GM19025 (cell line): ENCODE results near the gene PPP1R9B.

Experiments used
- ATAC-seq: cut with Tn5 transposase; IDR thresholded peaks from one replicate; pipeline ENCODE4 v1.9.1; 2021; ENCODE audit warnings: mild to moderate bottlenecking, low read depth, moderate library complexity; ENCODE audit not compliant: unreplicated experiment

The PPP1R9B gene

DNA sequence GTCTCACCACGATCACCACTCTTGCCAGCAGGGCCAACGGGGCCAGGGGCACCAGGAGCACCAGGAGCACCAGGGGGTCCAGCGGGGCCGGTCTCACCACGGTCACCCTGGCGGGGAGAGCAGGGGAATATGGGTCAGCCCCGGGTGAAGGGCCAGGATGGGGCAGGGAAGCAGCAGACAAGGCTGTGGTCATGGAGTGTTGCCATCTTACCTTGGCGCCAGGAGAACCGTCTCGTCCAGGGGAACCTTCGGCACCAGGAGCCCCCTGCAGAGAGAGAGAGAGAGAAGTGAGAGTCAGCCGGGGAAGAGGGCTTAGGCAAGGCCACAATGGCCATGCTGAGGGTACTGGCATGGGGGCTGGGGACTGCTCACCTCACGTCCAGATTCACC lies 38.0 kb upstream of the PPP1R9B start:
- no peak for ATAC-seq

DNA sequence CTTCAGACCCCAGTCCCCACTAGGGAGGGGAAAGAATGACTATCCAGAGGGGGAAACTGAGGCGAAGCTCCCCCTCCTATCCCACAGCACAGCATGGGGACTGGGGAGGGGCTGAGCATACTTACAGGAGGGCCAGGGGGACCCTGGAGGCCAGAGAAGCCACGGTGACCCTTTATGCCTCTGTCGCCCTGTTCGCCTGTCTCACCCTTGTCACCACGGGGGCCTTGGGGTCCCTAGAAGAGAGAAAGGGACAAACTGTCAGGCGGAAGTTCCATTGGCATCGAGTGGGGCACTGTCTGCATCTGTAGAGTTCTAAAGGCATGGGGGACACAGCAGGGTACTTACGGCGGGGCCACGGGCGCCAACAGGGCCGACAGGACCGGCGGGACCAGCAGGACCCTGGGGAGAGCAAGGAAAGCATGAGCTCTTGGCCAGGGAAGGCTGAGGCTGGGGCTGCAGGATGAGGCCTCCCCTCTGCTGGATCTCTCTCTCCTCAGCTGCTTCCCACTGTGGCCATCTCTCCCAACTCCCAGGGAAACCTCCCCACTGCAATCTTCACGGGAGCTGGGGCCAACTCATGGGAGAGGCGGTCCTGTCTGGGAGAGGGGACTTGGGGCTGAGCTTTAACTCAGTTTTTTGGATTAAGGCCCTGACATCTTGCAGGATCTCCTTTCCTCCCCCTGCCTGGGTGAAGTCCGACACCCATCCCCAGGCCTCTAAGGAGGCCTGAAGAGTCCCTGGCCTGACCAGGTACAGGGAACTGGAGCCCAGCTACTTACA lies 37.5 kb upstream of the PPP1R9B start:
- no peak for ATAC-seq

DNA sequence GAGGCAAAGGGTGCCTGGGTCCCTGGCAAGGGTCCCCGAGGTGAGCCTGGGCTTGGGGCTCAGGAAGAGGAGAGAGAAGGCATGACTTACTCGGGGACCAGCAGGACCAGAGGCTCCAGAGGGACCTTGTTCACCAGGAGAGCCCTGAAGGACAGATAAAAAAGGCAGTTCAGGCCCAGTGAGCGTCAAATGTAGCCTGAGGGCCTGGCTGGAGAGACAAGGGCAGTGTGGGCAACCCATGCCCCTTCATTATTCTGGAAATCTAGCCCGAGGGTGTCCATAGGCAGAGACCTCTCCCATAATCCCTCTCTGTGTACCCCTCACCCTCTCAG lies 36.9 kb upstream of the PPP1R9B start:
- no peak for ATAC-seq

DNA sequence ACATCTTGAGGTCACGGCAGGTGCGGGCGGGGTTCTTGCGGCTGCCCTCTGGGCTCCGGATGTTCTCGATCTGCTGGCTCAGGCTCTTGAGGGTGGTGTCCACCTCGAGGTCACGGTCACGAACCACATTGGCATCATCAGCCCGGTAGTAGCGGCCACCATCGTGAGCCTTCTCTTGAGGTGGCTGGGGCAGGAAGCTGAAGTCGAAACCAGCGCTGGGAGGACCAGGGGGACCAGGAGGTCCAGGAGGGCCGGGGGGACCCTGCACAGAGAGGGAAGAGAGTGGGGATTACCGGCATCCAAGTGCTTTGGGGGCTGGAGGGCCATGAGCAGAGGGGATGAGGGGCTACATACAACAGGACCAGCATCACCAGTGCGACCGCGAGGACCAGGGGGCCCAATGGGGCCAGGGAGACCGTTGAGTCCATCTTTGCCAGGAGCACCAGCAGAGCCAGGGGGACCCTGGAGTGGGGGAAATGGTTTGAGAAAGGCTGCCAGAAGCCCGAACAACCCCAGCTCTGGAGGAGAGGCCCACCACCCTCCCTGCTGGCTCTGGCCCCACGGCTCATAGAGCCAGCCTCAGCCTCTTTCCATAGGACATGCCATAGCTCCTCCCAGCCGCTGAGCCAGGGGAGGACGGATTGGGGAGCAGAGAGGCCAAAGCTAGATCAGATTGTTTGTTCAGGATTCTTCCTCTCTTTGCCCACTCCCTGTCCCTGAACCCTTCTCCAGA lies 36.4 kb upstream of the PPP1R9B start:
- no peak for ATAC-seq

DNA sequence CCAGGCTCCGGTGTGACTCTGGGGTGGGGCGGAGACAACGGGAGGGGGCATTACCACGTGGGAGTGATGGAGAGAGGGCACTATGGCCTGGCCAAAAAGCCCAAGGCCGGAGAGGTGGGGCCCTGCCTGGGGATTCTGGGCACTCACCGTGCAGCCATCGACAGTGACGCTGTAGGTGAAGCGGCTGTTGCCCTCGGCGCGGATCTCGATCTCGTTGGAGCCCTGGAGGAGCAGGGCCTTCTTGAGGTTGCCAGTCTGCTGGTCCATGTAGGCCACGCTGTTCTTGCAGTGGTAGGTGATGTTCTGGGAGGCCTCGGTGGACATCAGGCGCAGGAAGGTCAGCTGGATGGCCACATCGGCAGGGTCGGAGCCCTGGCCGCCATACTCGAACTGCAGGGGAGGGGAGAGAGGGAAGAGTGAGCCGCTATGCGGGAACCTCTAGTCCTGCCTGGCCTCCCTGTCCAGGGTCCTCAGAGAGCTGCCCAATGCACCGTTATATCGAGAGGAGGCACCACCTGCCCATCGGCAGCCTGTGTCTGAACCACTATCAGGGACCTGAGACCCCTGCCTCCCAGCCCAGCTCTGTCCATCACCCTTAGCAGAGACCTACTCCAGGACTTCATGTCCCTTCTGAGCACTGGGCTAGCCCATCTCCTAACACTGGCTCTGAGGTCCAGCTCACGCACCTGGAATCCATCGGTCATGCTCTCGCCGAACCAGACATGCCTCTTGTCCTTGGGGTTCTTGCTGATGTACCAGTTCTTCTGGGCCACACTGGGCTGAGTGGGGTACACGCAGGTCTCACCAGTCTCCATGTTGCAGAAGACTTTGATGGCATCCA lies 35.4 kb upstream of the PPP1R9B start:
- ATAC-seq = no peak

DNA sequence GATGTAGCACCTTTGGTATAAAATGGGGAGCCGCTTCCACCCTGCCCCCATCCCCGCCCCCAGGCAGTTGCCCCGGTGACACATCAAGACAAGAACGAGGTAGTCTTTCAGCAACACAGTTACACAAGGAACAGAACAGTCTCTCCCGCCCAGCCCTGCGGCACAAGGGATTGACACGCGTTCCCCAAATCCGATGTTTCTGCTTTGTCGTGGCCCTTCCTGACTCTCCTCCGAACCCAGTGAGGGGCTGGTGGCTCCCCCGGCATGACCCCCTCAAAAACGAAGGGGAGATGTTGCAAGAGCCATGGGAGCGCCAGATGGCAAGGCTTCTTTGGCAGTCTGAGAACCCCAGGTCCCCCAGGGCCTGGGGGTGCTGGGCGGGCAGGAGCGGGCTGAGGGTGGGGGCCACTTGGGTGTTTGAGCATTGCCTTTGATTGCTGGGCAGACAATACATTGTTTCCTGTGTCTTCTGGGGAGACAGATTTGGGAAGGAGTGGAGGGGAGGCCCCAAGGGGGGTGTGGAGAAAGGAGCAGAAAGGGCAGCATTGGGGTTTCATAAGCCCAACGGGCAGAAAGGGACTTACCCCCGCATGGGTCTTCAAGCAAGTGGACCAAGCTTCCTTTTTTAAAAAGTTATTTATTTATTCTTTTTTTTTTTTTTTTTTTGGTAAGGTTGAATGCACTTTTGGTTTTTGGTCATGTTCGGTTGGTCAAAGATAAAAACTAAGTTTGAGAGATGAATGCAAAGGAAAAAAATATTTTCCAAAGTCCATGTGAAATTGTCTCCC lies 34.3 kb upstream of the PPP1R9B start:
- ATAC-seq = no peak

DNA sequence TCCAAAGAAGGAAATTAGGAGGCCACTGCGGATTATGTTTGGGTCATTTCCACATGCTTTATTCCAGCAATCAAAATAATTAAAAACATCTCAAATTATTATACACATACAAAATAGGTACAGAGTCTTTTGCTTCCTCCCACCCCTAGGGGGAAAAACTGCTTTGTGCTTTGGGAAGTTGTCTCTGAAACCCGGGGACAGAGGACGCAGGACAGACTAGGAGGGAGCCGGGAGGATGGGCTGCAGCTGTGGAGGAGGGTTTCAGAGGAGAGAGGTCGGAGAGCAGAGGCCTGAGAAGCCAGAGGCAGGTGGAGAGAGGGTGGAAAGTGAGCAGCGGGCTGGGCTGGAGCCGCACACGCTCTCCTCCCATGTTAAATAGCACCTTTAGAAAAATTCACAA lies 33.6 kb upstream of the PPP1R9B start:
- no peak for ATAC-seq

DNA sequence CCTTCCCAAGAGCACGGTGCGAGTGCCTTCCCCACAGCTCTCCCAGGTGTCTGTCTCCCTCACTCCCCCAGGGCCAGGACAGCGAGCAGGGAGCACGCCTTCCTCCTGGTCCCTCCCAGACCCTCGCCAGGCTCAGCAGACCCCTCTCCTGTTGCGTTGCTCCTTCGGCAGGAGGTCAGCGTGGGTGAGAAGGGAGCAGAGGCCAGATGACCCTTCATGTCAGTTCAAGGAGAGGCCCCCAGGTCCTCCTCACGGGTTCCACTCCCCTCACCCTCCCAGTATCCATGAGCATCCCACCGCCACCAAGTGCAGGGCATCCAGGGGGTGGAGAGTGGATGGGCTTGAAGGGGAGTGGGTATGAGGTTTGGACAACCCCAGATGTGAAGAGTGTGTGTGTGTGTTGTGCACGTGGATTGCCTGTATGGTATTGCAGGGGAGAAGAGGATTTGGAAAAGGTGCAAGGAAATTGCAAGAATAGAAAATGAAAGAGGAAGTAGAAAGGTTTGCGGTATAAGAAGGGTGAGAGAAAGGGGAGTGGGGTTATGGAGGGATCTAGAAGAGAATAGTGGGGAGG lies 33.0 kb upstream of the PPP1R9B start:
- no peak for ATAC-seq

DNA sequence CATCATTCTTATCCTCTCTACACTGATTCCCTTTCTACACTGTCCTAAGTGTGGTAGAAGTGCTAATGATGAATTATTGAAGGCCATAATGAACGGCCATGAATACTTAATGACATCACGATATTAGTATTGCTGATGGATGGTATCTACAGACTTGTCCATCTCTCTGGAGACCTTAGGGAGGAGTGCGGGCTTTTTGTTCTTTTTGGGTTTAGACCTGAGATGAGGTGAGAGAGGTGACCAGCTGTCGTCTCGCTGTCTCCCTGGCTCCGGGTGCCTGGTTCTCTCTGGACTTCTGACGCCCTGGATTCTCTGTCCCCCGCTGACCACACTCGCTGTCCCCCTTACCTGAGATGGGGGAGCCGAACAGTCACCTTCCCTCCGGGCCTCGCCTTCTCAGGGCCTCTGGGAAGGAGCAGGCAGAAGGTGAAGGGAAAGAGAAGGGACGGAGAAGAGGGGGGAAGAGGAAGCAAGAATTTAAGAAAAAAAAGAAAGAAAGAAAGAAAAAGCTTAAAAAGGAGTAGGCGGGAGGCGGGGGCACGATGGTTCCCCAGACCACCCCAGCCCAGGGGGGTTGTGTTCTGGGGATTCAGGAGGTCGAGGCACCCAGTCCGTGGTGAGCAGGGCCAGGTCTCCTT lies 32.4 kb upstream of the PPP1R9B start:
- ATAC-seq = no peak

DNA sequence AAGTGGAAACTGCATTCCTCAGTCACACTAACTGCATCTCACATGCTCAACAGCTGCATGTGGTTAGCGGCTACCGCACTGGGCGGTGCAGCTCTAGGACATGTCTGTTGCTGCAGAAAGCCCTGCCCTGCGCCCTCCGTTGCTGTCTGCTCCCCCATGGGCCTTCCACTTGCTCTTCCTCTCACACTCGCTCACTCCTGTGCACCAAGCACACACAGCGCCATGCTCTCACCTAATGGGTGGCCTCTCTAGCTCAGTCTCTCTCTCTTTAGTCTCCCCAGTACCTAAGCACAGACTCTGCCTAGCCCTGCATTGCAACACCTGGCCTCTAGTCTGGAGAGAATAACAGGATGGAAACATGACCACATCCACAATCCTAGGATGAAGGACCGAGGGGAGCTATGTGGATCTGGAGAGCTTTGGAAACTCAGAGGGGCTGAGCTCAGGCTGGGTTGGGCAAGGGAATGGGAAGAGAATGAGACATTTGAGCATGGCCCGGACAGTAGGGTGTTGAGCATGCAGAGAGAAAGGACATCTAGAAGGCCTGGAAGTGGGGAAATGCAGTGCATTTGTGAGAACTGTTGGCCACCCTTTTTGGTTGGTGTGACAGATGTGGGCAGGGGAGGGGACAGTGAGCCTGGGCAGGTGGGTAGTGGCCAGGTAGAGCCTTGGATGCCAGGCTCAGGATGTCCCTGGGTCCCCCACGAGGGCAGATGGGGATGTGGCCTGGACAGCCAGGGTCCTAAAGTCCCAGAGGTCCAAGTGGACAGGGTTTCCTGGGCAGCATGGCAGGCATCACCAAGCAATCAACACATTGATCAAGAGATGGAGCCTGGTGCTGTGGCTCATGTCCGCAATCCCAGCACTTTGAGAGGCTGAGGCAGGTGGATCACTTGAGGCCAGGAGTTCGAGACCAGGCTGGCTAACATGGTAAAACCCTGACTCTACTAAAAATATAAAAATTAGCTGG lies 31.4 kb upstream of the PPP1R9B start:
- ATAC-seq = no peak

DNA sequence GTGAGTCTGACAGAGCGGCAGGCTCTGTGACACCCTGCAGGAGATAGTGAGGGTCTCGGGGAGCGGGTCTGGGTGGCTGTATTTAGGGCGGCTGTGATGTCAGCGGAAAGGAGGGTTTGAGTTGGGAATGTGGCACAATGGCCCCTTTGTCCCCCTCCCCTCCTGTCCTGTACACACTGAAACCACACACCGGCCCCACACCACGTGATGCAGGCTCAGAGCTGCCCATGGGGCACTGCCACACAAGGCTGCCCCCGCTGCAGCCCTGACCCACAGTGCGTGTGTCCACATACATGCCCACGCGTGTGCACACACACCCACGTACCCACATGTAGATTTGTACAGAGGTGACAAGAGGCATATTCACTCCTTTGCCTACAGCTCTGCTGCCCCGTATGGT lies 30.7 kb upstream of the PPP1R9B start:
- no peak for ATAC-seq

DNA sequence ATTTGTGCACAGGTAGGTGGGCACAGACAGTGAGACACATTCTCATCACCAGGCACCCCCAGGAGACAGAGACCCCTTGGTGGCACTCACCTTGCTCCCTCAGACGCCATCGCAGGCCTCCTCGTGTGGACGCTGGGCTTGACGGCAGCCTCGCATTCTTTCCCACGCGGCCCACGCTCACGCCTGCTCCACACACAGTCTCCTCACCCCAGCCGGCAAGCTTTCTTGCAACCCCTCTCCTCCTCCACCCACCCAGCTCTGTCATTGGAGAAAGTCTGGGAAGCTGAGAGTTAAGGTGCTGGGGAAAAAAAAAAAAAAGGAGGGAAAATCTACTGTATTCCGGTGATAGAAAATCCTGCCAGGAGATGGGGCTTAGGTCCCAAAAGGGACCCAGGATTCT lies 30.1 kb upstream of the PPP1R9B start:
- no peak for ATAC-seq

DNA sequence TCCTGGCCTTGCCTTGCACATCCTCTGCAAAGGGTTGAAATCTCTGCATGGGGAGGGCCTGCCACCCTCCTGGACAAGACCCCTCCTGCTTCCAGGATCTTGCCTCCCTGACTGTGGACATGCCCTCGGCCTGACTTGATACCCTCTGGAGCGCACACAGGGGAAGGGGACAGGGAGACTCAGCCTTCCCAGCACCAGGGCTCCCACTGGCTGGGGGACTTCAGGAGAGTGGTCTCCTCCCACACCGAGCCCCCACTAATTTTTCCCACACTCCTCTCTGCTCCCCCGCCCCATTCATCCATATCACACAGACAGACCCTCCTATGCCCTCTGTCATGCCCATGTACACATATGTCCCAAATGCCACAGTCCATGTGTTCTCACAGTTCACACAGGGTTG lies 29.6 kb upstream of the PPP1R9B start:
- ATAC-seq = no peak

DNA sequence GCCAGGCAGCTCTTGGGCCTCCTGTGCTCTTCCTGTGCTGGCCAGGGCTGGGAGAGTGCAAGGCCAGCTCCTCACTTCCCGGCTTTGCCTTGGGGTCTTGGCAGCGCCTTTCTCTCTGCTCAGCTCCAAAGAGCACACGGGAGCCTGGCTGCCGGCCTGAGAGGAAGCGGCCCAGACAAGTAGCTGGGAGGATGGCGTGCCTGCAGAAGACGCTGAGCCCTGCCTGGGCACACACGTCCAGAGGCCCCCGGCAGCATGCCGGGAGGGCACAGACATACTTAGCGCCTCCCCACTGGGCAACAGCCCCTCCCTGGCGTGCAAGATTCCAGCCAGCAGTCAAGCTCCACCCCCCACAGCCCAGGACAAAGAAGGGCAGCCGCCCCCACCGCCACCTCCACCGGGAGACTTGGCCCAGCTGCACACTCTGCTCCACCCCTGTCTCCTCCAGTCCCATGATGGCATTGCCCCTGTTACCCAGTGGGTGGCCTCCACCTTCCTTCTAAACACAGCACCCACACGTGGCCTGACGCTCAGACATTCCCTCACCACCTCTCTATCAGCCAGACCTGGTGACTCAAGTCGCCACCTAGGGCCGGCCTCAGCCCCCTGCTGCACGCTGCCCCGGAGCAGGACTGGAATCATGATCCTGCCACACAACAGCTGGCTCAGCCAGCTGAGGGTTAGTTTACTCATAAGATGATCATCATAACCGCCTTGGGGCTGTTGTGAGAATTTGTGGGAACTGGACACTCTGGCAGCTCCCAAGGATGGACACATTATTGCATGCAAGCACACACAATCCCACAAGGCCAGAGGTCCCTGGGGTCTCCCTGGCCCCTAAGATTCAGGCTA lies 27.7 kb upstream of the PPP1R9B start:
- peak; percentile 65 for ATAC-seq

DNA sequence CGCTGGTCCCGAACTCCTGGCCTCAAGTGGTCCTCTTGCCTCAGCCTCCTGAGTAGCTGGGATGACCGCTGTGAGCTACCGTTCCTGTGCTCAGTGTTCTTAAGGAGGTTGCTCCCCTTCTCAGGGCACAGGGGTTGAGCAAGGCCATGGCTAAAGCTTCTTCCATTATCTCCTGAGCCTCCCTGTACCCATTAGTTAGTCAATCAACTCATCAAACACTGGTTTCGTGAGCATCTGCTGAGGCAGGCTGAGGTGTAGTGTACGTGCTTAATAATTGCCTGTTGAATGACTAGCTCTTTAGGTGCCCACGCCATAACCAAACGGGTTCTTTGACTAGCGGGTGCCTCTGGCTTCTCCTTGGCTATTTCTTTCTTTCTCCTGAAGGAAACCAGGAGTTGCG lies 27.0 kb upstream of the PPP1R9B start:
- ATAC-seq = no peak

DNA sequence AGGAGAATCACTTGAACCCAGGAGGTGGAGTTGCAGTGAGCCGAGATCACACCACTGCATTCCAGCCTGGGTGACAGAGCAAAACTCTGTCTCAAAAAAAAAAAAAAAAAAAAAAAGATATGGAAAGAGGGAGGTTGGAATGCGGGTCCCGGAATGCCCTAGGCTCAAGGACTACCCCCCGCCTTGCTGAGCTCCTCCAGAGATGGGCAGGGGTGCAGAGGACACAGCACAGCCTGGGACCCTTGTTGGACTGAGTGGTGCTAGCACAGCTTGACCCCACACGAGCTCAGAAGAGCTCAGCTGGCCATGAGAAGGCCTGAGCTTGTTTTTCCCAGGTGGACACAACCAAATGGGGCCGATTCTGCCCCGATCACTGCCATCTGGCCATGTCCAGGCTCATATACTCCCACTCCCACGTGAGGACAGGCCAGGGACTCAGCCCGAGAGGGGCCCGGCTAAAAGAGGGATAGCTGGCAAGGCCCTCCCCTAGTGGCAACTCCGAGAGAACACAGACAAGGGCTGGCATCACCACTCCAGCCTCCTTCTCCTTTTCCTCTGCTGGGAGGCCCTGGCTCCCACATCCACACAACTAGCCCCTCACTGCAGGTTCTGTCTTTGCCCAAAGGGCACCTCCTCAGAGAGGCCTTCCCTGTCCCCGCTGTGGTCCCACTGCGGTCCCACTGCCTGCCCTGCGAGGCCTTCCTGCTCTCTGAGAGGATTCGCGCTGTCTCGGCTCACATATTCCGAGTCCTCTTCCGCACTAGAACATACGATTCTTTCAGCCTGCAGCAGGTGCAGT lies 26.3 kb upstream of the PPP1R9B start:
- ATAC-seq = no peak
